ENCODE data around the gene RND3. TPM values are rescaled to one million over a fixed set of nuclear protein-coding genes. Genes with fewer than 3 reads are reported as not detected.

RND3 gene
- total and polyA plus RNA-seq, 2 donors (not counting 1 experiment from before 2014, with no cell fraction given), result not detected

- no peaks in the 10 kb centered on the region for H3K36me3 ChIP-seq (replicated peaks in 1 of 2; ENCODE audit: control extremely low read depth in 1 of 2, control insufficient read depth in 1 of 2, extremely low read depth in 1 of 2, insufficient read depth in 2 of 2, low read length in 1 of 2)
- peaks cover 0 to 5% (median 0%) of the 10 kb centered on the region in 3 donors for H3K9me3 ChIP-seq (ENCODE audit: control extremely low read depth in 1 of 3, control insufficient read depth in 2 of 3, insufficient read depth in 1 of 3, low read length in 2 of 3)
- H3K4me1 Mint-ChIP-seq, result no peaks in the 10 kb centered on the region
- no peak overlapping the region for H3K4me3 ChIP-seq (ENCODE audit: control extremely low read depth in 1 of 5, extremely low read depth in 1 of 5, insufficient read depth in 1 of 5, low read depth in 2 of 5, low read length in 4 of 5)
- ATAC-seq (ENCODE audit: low read depth) (no peak), DNase-seq (no peak)
- no peaks in the 10 kb centered on the region for H3K4me1 ChIP-seq (ENCODE audit: control insufficient read depth in 2 of 2, insufficient read depth in 2 of 2, low read length in 2 of 2)
- 60% methylated on average over 1 of the region's 2 CpGs for whole genome bisulfite sequencing (ENCODE audit: insufficient coverage)
- H3K9me3 Mint-ChIP-seq (ENCODE audit: insufficient read depth), result peaks cover 4% of the 10 kb centered on the region
- no peaks in the 10 kb centered on the region for H3K79me2 ChIP-seq (ENCODE audit: control insufficient read depth, insufficient read depth, low read length)
- no peaks in the 10 kb centered on the region for H3K27me3 Mint-ChIP-seq
- no peaks in the 10 kb centered on the region for H4K20me1 ChIP-seq (ENCODE audit: control insufficient read depth, insufficient read depth, low read length, poor library complexity, severe bottlenecking)
- H3K4me2 ChIP-seq (replicated peaks; ENCODE audit: low read depth, low read length, poor library complexity, severe bottlenecking), result no peak overlapping the region
- TF ChIP-seq CTCF (IDR thresholded peaks at IDR 0.05) (no peak), EZH2 (IDR thresholded peaks at IDR 0.05; ENCODE audit: borderline replicate concordance, insufficient read depth, low read depth, low read length, poor library complexity, severe bottlenecking) (no peak)
- CTCF ChIA-PET, result no interaction called here
- H3K27me3 ChIP-seq (replicated peaks in 1 of 4; ENCODE audit: control extremely low read depth in 1 of 4, control insufficient read depth in 3 of 4, insufficient read depth in 4 of 4, low read length in 3 of 4), result no peaks in the 10 kb centered on the region
- no peak overlapping the region for H2AFZ ChIP-seq (ENCODE audit: insufficient read depth, low read depth, low read length, poor library complexity, severe bottlenecking)
- intact Hi-C loops (cut with micrococcal nuclease), result no loop called here
- H3K27ac ChIP-seq (ENCODE audit: low read length in 2 of 2), result no peak overlapping the region
- no peak overlapping the region for H3K4me3 Mint-ChIP-seq
- H3K9ac ChIP-seq (ENCODE audit: low read length), result no peak overlapping the region
- no peak overlapping the region for H3K27ac Mint-ChIP-seq
- POLR2A ChIA-PET, result no interaction called here
Observed at GRCh38 chr2:150428641-150429040, 58.8 kb downstream of the RND3 start.

- Histone ChIP-seq H4K20me1 (ENCODE audit: control insufficient read depth, insufficient read depth, low read length, poor library complexity, severe bottlenecking) (no peaks in the 10 kb centered on the region), H3K79me2 (ENCODE audit: control insufficient read depth, insufficient read depth, low read length) (no peaks in the 10 kb centered on the region), H3K4me2 (replicated peaks; ENCODE audit: low read depth, low read length, poor library complexity, severe bottlenecking) (no peak overlapping the region), H3K9ac (ENCODE audit: low read length) (no peak overlapping the region), H3K4me3 (ENCODE audit: control extremely low read depth in 1 of 5, extremely low read depth in 1 of 5, insufficient read depth in 1 of 5, low read depth in 2 of 5, low read length in 4 of 5) (no peak overlapping the region), H3K4me1 (ENCODE audit: control insufficient read depth in 2 of 2, insufficient read depth in 2 of 2, low read length in 2 of 2) (no peaks in the 10 kb centered on the region), H3K27me3 (replicated peaks in 1 of 4; ENCODE audit: control extremely low read depth in 1 of 4, control insufficient read depth in 3 of 4, insufficient read depth in 4 of 4, low read length in 3 of 4) (no peaks in the 10 kb centered on the region), H3K36me3 (replicated peaks in 1 of 2; ENCODE audit: control extremely low read depth in 1 of 2, control insufficient read depth in 1 of 2, extremely low read depth in 1 of 2, insufficient read depth in 2 of 2, low read length in 1 of 2) (no peaks in the 10 kb centered on the region), H3K9me3 (ENCODE audit: control extremely low read depth in 1 of 3, control insufficient read depth in 2 of 3, insufficient read depth in 1 of 3, low read length in 2 of 3) (peaks cover 0 to 5% (median 0%) of the 10 kb centered on the region in 3 donors), H3K27ac (ENCODE audit: low read length in 2 of 2) (no peak overlapping the region), H2AFZ (ENCODE audit: insufficient read depth, low read depth, low read length, poor library complexity, severe bottlenecking) (no peak overlapping the region)
- TF ChIP-seq EZH2 (IDR thresholded peaks at IDR 0.05; ENCODE audit: borderline replicate concordance, insufficient read depth, low read depth, low read length, poor library complexity, severe bottlenecking) (no peak), CTCF (IDR thresholded peaks at IDR 0.05) (no peak)
- ChIA-PET CTCF (no interaction called here), POLR2A (no interaction called here)
- H3K27ac Mint-ChIP-seq, result no peak overlapping the region
- ATAC-seq (ENCODE audit: low read depth) (no peak), DNase-seq (no peak)
- no peaks in the 10 kb centered on the region for H3K27me3 Mint-ChIP-seq
- no peak overlapping the region for H3K4me3 Mint-ChIP-seq
- WGBS (ENCODE audit: insufficient coverage), result 67% methylated on average over 3 of the region's 3 CpGs
- intact Hi-C loops (cut with micrococcal nuclease), result no loop called here
- peaks cover 4% of the 10 kb centered on the region for H3K9me3 Mint-ChIP-seq (ENCODE audit: insufficient read depth)
- H3K4me1 Mint-ChIP-seq, result no peaks in the 10 kb centered on the region
Observed at GRCh38 chr2:150427298-150427697, 60.2 kb downstream of the RND3 start.
